SK-N-SH treated with all-trans-retinoic acid at 6 μM for 48 hours (cell line): ENCODE measurements around the gene FARP1.

ENCODE experiments used
- ATAC-seq: fragments of 200-7000 bp; cut with Tn5 transposase; 3 replicates; pipeline ENCODE4 v1.9.1; 2020; ENCODE audit warnings: mild to moderate bottlenecking, moderate library complexity
- ARNTL ChIP-seq: fragments of 450-650 bp; formaldehyde crosslinking; IDR thresholded peaks from 2 replicates; pipeline ENCODE4 v1.5.0; 2020; ENCODE audit warnings: low read depth, mild to moderate bottlenecking, moderate library complexity, borderline replicate concordance
- BACH2 ChIP-seq: fragments of 250-450 bp; sonication (Bioruptor Pico); IDR thresholded peaks from 2 replicates; pipeline ENCODE4 v1.9.0; 2021; ENCODE audit warnings: mild to moderate bottlenecking, borderline replicate concordance
- CSDC2 ChIP-seq: fragments of 250-450 bp; sonication (Bioruptor Pico); IDR thresholded peaks from 2 replicates; pipeline ENCODE4 v1.5.0; 2020; ENCODE audit warnings: mild to moderate bottlenecking, moderate library complexity
- ESRRG ChIP-seq: fragments of 250-450 bp; sonication (Bioruptor Pico); IDR thresholded peaks from 2 replicates; pipeline ENCODE4 v1.6.1; 2021; ENCODE audit warnings: mild to moderate bottlenecking
- GLIS3 ChIP-seq: fragments of 250-450 bp; sonication (Bioruptor Pico); IDR thresholded peaks from 2 replicates; pipeline ENCODE4 v1.5.0; 2020; ENCODE audit warnings: mild to moderate bottlenecking, moderate library complexity
- ISL1 ChIP-seq: fragments of 250-450 bp; sonication (Bioruptor Pico); IDR thresholded peaks from 2 replicates; pipeline ENCODE4 v2.1.2; 2022; ENCODE audit warnings: mild to moderate bottlenecking, moderate library complexity
- OSR1 ChIP-seq: fragments of 250-450 bp; sonication (Bioruptor Pico); IDR thresholded peaks from 2 replicates; pipeline ENCODE4 v1.8.0; 2022; ENCODE audit warnings: moderate library complexity, mild to moderate bottlenecking, inconsistent platforms
- PATZ1 ChIP-seq: fragments of 250-450 bp; sonication (Bioruptor Pico); IDR thresholded peaks from 2 replicates; pipeline ENCODE4 v1.8.0; 2020; ENCODE audit warnings: mild to moderate bottlenecking, moderate library complexity, borderline replicate concordance
- POU6F1 ChIP-seq: fragments of 250-450 bp; sonication (Bioruptor Pico); IDR thresholded peaks from 2 replicates; pipeline ENCODE4 v1.8.0; 2021; ENCODE audit warnings: low read depth, mild to moderate bottlenecking, moderate library complexity, borderline replicate concordance
- RARB ChIP-seq: fragments of 250-450 bp; sonication (Bioruptor Pico); IDR thresholded peaks from 2 replicates; pipeline ENCODE4 v1.8.0; 2021; ENCODE audit warnings: mild to moderate bottlenecking, moderate library complexity
- TCF4 ChIP-seq: fragments of 250-450 bp; sonication (Bioruptor Pico); IDR thresholded peaks from 2 replicates; pipeline ENCODE4 v1.8.0; 2021; ENCODE audit warnings: mild to moderate bottlenecking, moderate library complexity, borderline replicate concordance
- TOX ChIP-seq: fragments of 250-450 bp; sonication (Bioruptor Pico); IDR thresholded peaks from 2 replicates; pipeline ENCODE4 v1.8.0; 2021; ENCODE audit warnings: mild to moderate bottlenecking, moderate library complexity, borderline replicate concordance
- TSHZ2 ChIP-seq: fragments of 250-450 bp; sonication (Bioruptor Pico); IDR thresholded peaks from 2 replicates; pipeline ENCODE4 v1.5.0; 2020; ENCODE audit warnings: mild to moderate bottlenecking, moderate library complexity
- ZC3H10 ChIP-seq: fragments of 250-450 bp; sonication (Bioruptor Pico); IDR thresholded peaks from 2 replicates; pipeline ENCODE4 v1.5.1; 2021; ENCODE audit warnings: mild to moderate bottlenecking, moderate library complexity
- ZFP3 ChIP-seq: fragments of 250-450 bp; sonication (Bioruptor Pico); IDR thresholded peaks from 2 replicates; pipeline ENCODE4 v1.5.0; 2020; ENCODE audit warnings: mild to moderate bottlenecking, moderate library complexity
- ZNF565 ChIP-seq: fragments of 450-650 bp; formaldehyde crosslinking; conservative IDR thresholded peaks from 2 replicates; pipeline ENCODE4 v1.5.0; 2020; ENCODE audit warnings: low read depth, mild to moderate bottlenecking, moderate library complexity
- ZNF70 ChIP-seq: fragments of 450-650 bp; formaldehyde crosslinking; IDR thresholded peaks from 2 replicates; pipeline ENCODE4 v1.5.0; 2020; ENCODE audit warnings: mild to moderate bottlenecking, moderate library complexity
- ZNF8 ChIP-seq: fragments of 450-650 bp; formaldehyde crosslinking; IDR thresholded peaks from 2 replicates; pipeline ENCODE4 v1.5.0; 2020; ENCODE audit warnings: mild to moderate bottlenecking, moderate library complexity
- TF ChIP-seq, protein P1 (sequence below): fragments of 250-450 bp; sonication (Bioruptor Pico); IDR thresholded peaks from 2 replicates; pipeline ENCODE4 v1.5.1; 2021; ENCODE audit warnings: mild to moderate bottlenecking, moderate library complexity
- TF ChIP-seq, protein P2 (sequence below): fragments of 250-450 bp; sonication (Bioruptor Pico); IDR thresholded peaks from 2 replicates; pipeline ENCODE4 v1.5.1; 2020; ENCODE audit warnings: low read depth, mild to moderate bottlenecking, moderate library complexity

The FARP1 gene

DNA sequence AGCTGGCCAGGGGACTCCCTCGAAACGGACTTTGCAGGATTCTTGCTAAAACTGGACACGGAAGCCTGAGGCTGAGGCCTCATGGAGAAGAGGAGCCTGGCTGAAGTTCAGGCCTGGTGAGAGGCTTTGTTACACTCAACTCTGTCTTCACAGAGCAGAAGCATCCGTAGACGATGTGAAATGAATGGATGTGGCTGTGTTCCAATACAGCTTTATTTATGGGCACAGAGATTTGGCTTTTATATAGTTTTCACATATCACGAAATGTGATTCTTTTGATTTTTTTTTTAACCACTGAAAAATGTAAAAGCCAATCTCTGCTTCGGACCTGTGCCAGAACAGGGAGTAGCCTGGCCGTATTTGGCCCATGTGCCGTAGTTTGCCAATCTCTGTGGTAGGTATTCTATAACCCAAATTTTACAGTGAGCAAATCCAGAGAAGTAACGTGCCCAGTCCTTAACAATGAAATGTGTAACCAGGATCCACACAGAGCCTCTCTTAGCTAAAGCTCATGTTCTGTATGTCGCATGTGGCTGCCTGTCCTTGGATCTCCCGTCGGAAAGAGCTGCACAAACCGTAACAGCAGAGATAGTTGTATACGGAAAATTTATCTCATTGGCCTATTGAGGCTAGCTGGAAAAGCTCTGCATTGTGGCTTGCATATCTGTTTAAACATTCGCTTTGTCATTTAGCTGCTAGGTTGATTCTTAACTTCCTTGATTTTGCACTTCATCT, 205.7 kb downstream of the FARP1 start:
- ATAC-seq, result no peak
- TF ChIP-seq, protein P1, sequence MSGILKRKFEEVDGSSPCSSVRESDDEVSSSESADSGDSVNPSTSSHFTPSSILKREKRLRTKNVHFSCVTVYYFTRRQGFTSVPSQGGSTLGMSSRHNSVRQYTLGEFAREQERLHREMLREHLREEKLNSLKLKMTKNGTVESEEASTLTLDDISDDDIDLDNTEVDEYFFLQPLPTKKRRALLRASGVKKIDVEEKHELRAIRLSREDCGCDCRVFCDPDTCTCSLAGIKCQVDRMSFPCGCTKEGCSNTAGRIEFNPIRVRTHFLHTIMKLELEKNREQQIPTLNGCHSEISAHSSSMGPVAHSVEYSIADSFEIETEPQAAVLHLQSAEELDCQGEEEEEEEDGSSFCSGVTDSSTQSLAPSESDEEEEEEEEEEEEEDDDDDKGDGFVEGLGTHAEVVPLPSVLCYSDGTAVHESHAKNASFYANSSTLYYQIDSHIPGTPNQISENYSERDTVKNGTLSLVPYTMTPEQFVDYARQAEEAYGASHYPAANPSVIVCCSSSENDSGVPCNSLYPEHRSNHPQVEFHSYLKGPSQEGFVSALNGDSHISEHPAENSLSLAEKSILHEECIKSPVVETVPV, result no peak
- TF ChIP-seq ZFP3 (no peak), BACH2 (no peak)

GRCh38 chr13:98349731-98350305, 206.9 kb downstream of the FARP1 start:
- peak; percentile 49; the same call in 1 of the 3 replicates for ATAC-seq
- TF ChIP-seq ZC3H10 (CRISPR knock-in tag) (no peak), ESRRG (CRISPR knock-in tag) (no peak), ZNF70 (CRISPR knock-in tag) (no peak), TCF4 (CRISPR knock-in tag) (no peak), TOX (CRISPR knock-in tag) (no peak), ZNF565 (CRISPR knock-in tag) (no peak), BACH2 (no peak), ARNTL (CRISPR knock-in tag) (no peak), PATZ1 (CRISPR knock-in tag) (no peak), ZNF8 (CRISPR knock-in tag) (no peak), GLIS3 (CRISPR knock-in tag) (no peak), RARB (CRISPR knock-in tag) (no peak), POU6F1 (CRISPR knock-in tag) (no peak)
- TF ChIP-seq, protein P2, sequence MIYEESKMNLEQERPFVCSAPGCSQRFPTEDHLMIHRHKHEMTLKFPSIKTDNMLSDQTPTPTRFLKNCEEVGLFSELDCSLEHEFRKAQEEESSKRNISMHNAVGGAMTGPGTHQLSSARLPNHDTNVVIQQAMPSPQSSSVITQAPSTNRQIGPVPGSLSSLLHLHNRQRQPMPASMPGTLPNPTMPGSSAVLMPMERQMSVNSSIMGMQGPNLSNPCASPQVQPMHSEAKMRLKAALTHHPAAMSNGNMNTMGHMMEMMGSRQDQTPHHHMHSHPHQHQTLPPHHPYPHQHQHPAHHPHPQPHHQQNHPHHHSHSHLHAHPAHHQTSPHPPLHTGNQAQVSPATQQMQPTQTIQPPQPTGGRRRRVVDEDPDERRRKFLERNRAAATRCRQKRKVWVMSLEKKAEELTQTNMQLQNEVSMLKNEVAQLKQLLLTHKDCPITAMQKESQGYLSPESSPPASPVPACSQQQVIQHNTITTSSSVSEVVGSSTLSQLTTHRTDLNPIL (CRISPR knock-in tag), result no peak
- TF ChIP-seq, protein P1, result no peak

GRCh38 chr13:98350746-98351330, 207.9 kb downstream of the FARP1 start:
- no peak for ATAC-seq
- TF ChIP-seq, protein P1, result no peak
- TF ChIP-seq TSHZ2 (no peak), ZC3H10 (CRISPR knock-in tag) (no peak), ISL1 (CRISPR knock-in tag) (no peak), CSDC2 (CRISPR knock-in tag) (no peak), TCF4 (CRISPR knock-in tag) (no peak), ZNF8 (CRISPR knock-in tag) (no peak), OSR1 (no peak)
